Measurements from ENCODE around the gene SMARCD3. TPM values are rescaled to one million over a fixed set of nuclear protein-coding genes. Genes with fewer than 3 reads are reported as not detected.
A peak's percentile ranks its signal among the peaks of the same experiment; 100 is the strongest.

SMARCD3 gene
- total and polyA plus RNA-seq, 2 of the 8 experiments (the other 6 are each of a cell fraction or from before 2014, with no cell fraction given), result 3.0 to 5.6 TPM

DNA sequence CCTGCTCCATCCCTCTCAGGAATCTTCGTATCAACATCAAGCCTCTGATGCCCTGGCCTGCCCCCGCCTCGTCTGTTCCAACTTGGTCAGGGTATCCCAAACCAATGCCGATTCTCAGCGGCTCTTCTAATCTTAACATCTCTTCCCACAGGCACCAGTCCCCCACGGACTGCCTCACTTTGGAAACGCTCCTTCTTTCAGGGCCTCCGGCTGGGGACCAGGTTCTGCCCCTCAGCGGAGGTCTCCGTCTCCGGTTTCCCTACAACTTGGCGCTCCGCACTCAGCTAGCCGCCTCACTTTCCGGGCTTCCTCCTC, 22.0 kb downstream of the SMARCD3 start:
- H3K27ac ChIP-seq (ENCODE audit: low read depth, low read length), result 0 out of 2 replicates have a peak overlapping the region, but pooled peaks have one; percentile 38

More for the DNA sequence above, 22.0 kb downstream of the SMARCD3 start:
- Histone ChIP-seq H4K5ac (ENCODE audit: insufficient read length, low read depth, low read length) (no peak overlapping the region), H4K20me1 (replicated peaks in 1 of 2; ENCODE audit: control insufficient read depth in 1 of 2, insufficient read depth in 2 of 2, low read length in 2 of 2) (peaks cover 0 to 5% of the 10 kb centered on the region in 2 experiments), H3K4ac (replicated peaks; ENCODE audit: insufficient read length, low read depth, low read length) (no peak overlapping the region), H2BK15ac (ENCODE audit: low read length) (no peak overlapping the region), H3K4me2 (ENCODE audit: insufficient read depth in 1 of 2, low read depth in 2 of 2, low read length in 2 of 2) (peak overlapping the region; percentile 83 to 86), H3K23ac (ENCODE audit: insufficient read length) (no peak overlapping the region), H3K79me1 (ENCODE audit: low read depth, low read length) (peaks cover 7% of the 10 kb centered on the region; the same call in 1 of the 2 replicates), H3K36me3 (ENCODE audit: control insufficient read depth in 2 of 4, insufficient read depth in 4 of 4, low read length in 3 of 4) (peaks cover 14 to 35% (median 31%) of the 10 kb centered on the region in 4 experiments), H4K91ac (replicated peaks; ENCODE audit: insufficient read length, low read length) (peak overlapping the region; percentile 41), H3K4me1 (replicated peaks in 1 of 4; ENCODE audit: control insufficient read depth in 3 of 4, insufficient read depth in 4 of 4, low read length in 3 of 4) (peaks cover 2 to 7% (median 6%) of the 10 kb centered on the region in 4 experiments; a peak in 5 of 7 replicates), H3K18ac (ENCODE audit: extremely low read depth, low read length) (peak overlapping the region; percentile 55), H2BK5ac (ENCODE audit: low read depth, low read length) (no peak overlapping the region), H3K79me2 (ENCODE audit: control insufficient read depth in 1 of 2, insufficient read depth in 2 of 2, low read length in 2 of 2) (peaks cover 0 to 18% of the 10 kb centered on the region in 2 experiments; a peak in 2 of 4 replicates), H2BK120ac (replicated peaks; ENCODE audit: low read depth, low read length) (no peak overlapping the region), H3K23me2 (ENCODE audit: low read depth, low read length) (peaks cover 11% of the 10 kb centered on the region), H3K14ac (ENCODE audit: insufficient read length) (no peak overlapping the region), H2AK5ac (ENCODE audit: low read depth, low read length) (no peak overlapping the region), H3K27me3 (replicated peaks in 1 of 4; ENCODE audit: control insufficient read depth in 3 of 4, extremely low read depth in 1 of 4, insufficient read depth in 3 of 4, low read length in 3 of 4) (no peaks in the 10 kb centered on the region), H3K9me3 (ENCODE audit: insufficient read depth in 2 of 2, low read depth in 1 of 2, low read length in 1 of 2) (no peaks in the 10 kb centered on the region), H3K9ac (replicated peaks in 1 of 4; ENCODE audit: extremely low read depth in 1 of 4, low read depth in 3 of 4, low read length in 3 of 4) (peak overlapping the region; percentile 65 to 74 (median 66)), H2BK20ac (ENCODE audit: low read length) (no peak overlapping the region), H3K56ac (replicated peaks; ENCODE audit: insufficient read length, low read depth, low read length) (no peak overlapping the region), H4K8ac (ENCODE audit: extremely low read depth, insufficient read depth, low read length) (no peak overlapping the region), H2AFZ (ENCODE audit: low read length) (no peak overlapping the region), H3K4me3 (ENCODE audit: extremely low read depth in 1 of 4, insufficient read depth in 2 of 4, low read depth in 3 of 4, low read length in 4 of 4) (peak overlapping the region; percentile 83 to 95 (median 90)), H2BK12ac (ENCODE audit: low read depth, low read length) (no peak overlapping the region)
- TF ChIP-seq BRCA1 (IDR thresholded peaks at IDR 0.05; ENCODE audit: low read depth, low read length), result no peak
- TF ChIP-seq POLR2A (IDR thresholded peaks at IDR 0.05; ENCODE audit: control extremely low read depth in 1 of 2, low read depth in 2 of 2, low read length in 2 of 2), result no peak
- TF ChIP-seq RBBP5 (IDR thresholded peaks at IDR 0.05; ENCODE audit: borderline replicate concordance, low read depth, low read length), result peak; percentile 37; the same call in 1 of the 2 replicates
- no peak for DNase-seq (ENCODE audit: low read depth in 1 of 2, low spot score in 2 of 2)
- FAIRE-seq, result no peak
- ChIA-PET POLR2A (ENCODE audit: partially characterized antibody) (interaction anchor here (1.0 to 3.2 kb wide), 12 partner anchors 10 to 134 kb away, joined by 3 to 36 read pairs (median 4); partner anchors contain the start of gene H2BK1), CTCF (ENCODE audit: partially characterized antibody) (interaction anchor here (1.0 to 5.9 kb wide), 12 partner anchors 8 to 209 kb away, joined by 3 to 49 read pairs (median 4); no protein-coding TSS in a partner anchor)
- 6% methylated on average over 13 of the region's 15 CpGs; no CpG with 5 or more reads in 1 of the 2 experiments for WGBS, 2 experiments (ENCODE audit: extremely low coverage in 1 of 2, insufficient coverage in 1 of 2, insufficient read length in 1 of 2, insufficient replicate concordance in 2 of 2, low coverage in 1 of 2, low lambda C conversion rate in 2 of 2, missing lambda C conversion rate in 1 of 2)

All from H1 (cell line).